Activated CD4-positive, alpha-beta T cell treated with anti-CD3 and anti-CD28 coated beads for 24 hours (primary cell): ENCODE measurements around the gene SELENOI.
A peak's percentile ranks its signal among the peaks of the same experiment; 100 is the strongest.
"Not testable (repeated sequence)": the region's sequence is repeated elsewhere in the genome, so short reads cannot be mapped to it uniquely, and the experiment has no call there.

Experiments
- DNase-seq, 2 donors: peaks; one replicate each; pipeline ENCODE4 v3.0.0-alpha.2; 2020; ENCODE audit warnings: low read depth in 2 of 2

Gene SELENOI

GRCh38 chr2:26356771-26357170, 10.8 kb downstream of the SELENOI start:
- DNase-seq = no peak

GRCh38 chr2:26359886-26360473, 14.0 kb downstream of the SELENOI start:
- DNase-seq = no peak

DNA sequence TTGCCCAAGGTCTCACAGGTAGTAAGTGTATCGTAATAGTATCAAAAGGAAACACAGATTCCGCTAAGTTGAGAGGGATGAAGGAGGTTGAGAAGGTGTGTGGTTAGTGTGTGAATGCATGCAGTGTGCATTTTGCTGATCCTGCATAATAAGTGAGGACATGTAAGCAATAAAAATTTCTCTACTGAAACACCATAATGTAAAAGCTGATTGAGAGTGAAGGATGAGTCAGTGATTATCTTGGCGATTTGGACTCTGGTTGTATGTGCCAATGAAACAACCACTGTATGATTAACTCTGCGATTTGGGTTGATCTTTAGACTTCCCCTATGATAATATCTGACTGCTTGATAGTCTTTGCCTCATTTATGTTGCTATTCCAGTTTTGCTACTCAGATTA, 17.4 kb downstream of the SELENOI start:
- no peak for DNase-seq

DNA sequence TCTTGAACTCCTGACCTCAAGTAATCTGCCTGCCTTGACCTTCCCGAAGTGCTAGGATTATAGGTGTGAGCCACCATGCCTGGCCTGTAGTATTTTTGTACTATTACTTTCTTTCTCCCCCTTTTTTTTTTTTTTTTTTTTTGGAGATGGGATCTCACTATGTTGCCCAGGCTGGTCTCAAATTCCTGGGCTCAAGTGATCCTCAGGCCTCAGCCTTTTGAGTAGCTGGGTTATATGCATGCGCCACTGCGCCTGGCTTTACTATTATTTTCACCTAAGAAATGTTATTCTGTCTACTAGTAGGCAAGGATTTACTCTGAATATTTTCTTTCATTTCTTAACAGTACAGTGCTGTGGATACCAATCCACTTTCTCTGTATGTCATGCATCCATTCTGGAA, 18.0 kb downstream of the SELENOI start:
- DNase-seq = no peak

DNA sequence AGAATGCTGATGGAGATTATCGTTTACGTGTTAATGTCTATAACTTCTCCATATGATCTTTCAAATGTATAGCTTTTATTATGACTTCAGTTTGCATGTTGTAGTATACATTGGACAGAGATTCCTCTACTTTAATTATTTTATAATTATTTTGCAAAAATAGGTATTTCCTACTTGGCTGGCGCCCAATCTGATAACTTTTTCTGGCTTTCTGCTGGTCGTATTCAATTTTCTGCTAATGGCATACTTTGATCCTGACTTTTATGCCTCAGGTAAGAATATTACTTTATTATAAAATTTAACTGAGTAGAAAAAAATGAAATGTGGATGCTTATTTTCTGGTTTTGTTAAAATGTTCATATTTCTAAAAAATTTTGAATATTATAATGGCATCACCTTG, 18.7 kb downstream of the SELENOI start:
- no peak for DNase-seq

DNA sequence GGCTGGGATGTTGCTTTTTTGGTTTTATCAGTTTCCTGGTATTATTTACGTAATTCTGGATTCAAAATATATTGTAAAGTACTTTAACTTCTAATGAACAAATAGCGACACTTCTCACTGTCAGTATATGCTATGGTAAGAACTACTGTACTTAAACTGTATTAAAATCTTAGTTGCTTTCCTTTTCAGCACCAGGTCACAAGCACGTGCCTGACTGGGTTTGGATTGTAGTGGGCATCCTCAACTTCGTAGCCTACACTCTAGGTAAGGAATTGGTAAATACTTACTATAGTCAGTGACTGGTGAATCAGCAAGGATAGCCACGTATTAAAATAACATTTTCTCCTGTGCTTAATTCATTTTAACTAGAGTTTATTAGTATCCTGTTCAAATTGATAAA, 21.0 kb downstream of the SELENOI start:
- no peak for DNase-seq

GRCh38 chr2:26369664-26370063, 23.7 kb downstream of the SELENOI start:
- not testable (repeated sequence) for DNase-seq

- not testable (repeated sequence) for DNase-seq
These were observed 25.0 kb downstream of the SELENOI start for GRCh38 chr2:26370909-26371308.

DNA sequence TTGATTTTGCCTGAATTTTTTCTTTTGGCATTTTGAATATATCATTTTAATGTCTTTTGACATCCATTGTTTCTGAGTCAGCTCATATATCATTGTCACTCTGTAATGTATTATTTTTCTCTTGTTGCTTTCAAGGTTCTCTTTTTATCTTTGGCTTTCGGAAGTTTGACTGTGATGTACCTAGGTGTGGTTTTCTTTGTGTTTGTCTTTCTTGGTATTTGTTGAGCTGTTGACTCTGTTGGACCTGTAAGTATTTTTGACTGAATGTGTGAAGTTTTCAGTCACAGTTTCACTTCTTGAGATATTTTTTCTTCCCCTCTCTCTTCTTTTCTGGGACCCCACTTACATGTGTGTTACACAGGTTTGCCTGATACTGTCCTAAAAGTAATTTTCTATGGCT, 30.9 kb downstream of the SELENOI start:
- no peak for DNase-seq

GRCh38 chr2:26380281-26380680, 34.3 kb downstream of the SELENOI start:
- no peak for DNase-seq

DNA sequence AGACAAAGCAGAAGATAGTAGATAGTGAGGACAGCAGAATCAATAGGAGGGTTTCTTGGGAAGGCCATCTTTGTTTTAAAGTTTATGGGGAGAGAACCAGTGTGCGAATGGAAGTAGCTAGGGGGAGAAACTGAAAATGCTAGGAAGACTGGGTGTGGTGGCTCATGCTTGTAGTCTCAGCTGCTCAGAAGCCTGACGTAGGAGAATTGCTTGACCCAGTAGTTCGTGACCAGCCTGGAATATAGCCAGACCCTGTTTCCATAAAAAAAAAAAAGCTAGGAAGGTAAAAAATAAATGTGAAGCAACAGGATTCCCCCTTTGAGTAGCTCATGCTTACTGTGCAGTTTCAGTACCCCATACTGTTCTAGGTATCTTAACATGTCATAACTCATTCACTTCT, 36.6 kb downstream of the SELENOI start:
- DNase-seq = no peak

DNA sequence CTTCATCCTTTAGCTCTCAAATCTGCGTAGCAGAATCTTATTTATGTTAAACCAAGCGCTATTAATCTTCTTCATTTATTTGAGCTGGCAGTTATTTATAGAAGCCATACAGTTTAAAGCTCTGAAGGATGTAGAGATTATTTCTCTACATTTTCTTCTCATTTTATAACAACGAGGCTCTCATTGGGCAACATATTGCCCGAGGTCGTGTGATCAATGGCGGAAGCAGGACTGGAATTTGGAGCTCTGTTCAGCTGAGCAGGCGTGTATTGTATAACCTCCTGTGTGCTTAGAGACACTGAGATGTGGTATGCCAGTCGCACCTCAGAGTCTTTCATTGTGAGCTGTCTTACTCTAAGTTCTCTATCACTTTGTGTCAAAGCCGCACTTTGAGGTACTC, 38.2 kb downstream of the SELENOI start:
- DNase-seq = no peak

DNA sequence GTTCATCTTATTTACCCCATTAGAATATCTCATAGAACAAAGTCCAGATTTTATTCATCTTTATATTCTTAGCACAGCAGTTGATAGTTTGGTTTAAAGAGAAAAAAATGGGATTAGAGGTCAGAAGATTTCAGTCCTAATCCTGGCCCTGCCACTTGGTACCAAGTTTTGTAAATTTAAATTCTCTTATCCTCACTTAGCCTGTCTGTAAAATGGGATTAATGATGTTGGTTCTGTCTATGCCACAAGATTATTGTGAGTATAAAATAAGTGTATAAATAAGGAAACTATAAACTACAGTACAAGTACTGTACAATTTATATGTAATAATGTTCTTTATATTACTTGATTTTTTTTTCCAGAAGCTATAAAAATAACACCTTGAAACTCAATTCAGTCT, 38.7 kb downstream of the SELENOI start:
- DNase-seq = no peak

DNA sequence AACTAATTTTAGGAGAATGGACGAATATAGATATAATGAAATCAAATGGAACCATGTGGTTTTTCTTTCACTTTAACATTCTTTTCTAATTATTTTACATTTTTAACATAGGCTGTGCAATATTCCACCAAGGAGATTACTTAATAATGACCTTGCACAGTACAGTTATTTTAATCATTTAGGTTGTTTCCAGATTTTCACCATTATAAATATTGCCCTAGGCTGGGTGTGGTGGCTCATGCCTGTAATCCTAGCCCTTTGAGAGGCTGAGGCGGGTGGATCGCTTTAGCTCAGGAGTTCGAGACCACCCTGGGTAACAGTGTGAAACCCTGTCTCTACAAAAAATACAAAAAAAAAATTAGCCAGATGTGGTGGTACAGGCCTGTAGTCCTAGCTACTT, 41.2 kb downstream of the SELENOI start:
- DNase-seq = no peak

DNA sequence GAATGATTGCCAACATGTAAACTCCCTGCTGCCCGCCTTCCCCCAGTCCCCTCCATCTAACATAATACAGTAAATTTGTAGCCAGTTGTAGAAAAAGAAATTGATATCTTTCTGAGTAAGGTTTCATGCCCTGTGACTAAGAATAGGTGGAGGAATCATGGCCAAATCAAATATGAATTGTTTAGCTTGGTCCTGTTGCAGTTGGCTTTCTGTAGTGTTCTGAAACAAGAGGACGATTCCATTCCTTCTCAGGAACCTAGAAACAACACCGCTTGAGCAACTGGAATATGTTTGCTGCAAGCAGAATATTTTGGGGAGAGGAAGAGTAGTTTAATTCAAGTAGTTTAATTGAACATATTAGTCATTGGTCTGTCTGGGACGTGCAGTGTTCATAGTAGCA, 48.8 kb downstream of the SELENOI start:
- DNase-seq = no peak

DNA sequence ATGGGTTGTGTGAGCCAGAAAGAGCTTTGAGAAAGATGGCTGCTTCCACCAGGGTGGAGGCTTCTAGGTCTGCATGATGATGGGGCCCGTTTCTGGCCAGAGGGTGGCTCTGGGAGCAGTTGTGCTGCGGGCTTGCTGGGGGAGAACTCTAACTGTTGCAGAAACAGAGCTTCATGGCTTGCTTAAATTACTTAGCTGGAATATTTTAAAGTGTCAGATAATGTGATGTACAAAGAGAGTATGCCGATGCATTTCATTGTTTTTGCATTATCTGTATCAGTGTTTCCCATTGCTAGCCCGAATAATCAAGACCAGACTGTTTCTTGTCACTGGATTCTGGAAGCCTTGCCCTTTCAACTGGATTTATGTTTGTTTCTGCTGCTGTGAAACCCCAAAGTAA, 49.5 kb downstream of the SELENOI start:
- DNase-seq = no peak

- peak; percentile 9 to 15 for DNase-seq
These were observed 50.9 kb downstream of the SELENOI start for GRCh38 chr2:26396734-26397298.

GRCh38 chr2:26399771-26400376, 53.9 kb downstream of the SELENOI start:
- DNase-seq = no peak

- DNase-seq = no peak
These were observed 54.8 kb downstream of the SELENOI start for GRCh38 chr2:26400723-26401122.

DNA sequence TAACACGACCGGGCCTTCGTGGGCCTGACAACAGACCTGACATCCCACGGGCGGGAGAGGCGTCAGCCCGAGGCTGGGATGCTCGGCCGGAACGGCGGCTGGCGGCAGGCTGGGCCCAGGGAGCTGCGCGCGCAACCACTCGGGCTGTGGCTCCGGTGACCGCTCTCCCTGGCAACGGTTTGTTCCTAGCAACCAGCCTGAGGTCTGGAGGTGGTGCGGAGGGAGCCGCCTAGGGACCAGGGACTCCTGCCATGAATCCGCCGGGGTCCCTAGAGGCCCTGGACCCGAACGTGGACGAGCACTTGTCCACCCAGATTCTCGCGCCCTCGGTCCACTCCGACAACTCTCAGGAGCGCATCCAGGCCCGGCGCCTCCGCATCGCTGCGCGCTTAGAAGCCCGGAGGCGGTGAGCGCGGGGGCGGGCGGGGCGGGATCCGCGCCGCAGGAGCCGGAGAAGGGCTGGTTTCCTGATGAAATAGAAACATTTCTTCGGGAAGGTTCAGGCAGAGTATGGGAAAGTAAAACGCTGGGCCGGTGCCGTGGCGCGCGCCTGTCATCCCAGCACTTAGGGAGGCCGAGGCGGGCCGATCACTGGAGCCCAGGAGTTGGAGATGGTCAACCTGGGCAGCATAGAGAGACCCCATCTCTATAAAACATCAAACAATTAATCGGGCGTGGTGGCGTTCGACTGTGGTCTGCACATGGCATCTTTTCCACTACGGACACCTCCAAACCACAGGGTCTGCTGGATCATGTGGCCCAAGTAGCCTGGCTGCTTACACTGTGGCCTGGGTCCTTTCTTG, 56.0 kb downstream of the SELENOI start, which contains the start of gene DRC1:
DRC1 (plus strand) TSS at position 182 of the 803 bp plus-strand sequence; CDS start at position 252, 70 bp downstream.
- peak in 1 of 2 donors; percentile 13 for DNase-seq

GRCh38 chr2:26407526-26407925, 61.6 kb downstream of the SELENOI start:
- no peak for DNase-seq

DNA sequence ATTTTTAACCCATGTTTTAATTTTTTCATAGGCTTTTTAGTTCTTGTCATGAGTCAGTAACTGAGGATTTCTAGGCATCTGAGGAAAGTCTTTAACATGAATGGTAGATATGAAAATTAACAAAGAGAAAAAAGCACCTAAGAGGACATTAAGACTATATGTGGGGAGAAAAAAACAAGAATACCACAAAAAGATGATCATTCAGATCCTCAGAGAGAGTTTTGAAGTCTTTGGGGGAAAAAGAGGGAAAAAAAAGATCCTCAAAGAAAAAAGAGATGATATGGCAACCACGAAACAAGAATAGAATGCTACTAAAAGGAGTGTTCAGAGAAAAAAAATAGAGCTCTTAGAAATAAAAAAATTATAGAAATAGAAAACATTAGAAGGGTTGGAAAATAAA, 63.8 kb downstream of the SELENOI start:
- no peak for DNase-seq

DNA sequence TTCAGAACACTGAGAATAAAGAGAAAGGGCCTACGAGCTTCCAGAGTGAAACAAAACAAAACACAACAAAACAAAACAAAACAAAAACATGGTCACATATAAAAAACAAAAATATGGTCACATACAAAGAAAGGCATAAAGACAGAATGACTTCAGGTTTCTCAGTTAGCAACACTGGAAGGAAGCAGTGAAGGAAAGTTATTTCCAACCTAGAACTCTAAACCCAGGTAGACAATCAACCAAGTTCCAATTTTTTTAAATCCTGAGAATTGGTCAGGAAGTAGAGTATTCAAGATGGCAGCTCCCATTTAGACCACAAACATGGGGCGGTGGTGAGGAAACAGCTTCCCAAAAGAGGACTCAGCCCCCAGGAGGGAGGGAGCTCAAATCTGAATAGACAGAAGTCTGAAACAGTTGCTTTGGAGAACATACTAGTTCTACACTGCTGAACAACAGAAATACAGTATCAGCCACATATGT, 64.9 kb downstream of the SELENOI start:
- DNase-seq = no peak
